ENCODE results near the gene SMIM36.

SMIM36 gene

DNA sequence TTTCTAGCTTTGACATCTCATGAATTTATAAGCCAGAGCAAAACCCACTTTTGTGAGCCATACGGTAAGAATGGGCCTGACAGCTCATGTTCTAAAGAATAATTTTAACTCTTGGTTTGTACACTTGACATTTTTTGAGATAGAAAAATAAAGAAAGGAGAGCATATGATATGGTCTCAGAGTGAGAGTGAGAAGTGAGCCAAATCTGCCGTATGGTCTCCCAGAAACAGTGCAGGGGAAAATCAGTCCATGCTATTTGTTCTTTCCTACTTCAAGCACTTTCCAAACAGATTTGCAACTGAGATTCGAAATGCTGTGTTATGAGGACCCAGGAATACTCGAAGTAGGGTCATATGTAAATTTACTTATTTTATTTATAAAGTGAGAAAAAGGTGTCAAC lies 20.9 kb downstream of the SMIM36 start:
- H4K20me1 ChIP-seq (ENCODE audit: insufficient read depth, low read length): no peaks in the 10 kb centered on the region
- no peaks in the 10 kb centered on the region for H3K9me2 ChIP-seq (ENCODE audit: low read depth, low read length)
- H2AFZ ChIP-seq (ENCODE audit: low read length): no peak overlapping the region
- H3K36me3 ChIP-seq (ENCODE audit: insufficient read depth, low read length): no peaks in the 10 kb centered on the region
- TF ChIP-seq EZH2 (IDR thresholded peaks at IDR 0.05; ENCODE audit: borderline replicate concordance, low read length): no peak
- TF ChIP-seq, protein P1, sequence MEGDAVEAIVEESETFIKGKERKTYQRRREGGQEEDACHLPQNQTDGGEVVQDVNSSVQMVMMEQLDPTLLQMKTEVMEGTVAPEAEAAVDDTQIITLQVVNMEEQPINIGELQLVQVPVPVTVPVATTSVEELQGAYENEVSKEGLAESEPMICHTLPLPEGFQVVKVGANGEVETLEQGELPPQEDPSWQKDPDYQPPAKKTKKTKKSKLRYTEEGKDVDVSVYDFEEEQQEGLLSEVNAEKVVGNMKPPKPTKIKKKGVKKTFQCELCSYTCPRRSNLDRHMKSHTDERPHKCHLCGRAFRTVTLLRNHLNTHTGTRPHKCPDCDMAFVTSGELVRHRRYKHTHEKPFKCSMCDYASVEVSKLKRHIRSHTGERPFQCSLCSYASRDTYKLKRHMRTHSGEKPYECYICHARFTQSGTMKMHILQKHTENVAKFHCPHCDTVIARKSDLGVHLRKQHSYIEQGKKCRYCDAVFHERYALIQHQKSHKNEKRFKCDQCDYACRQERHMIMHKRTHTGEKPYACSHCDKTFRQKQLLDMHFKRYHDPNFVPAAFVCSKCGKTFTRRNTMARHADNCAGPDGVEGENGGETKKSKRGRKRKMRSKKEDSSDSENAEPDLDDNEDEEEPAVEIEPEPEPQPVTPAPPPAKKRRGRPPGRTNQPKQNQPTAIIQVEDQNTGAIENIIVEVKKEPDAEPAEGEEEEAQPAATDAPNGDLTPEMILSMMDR (IDR thresholded peaks at IDR 0.05; ENCODE audit: low read length): no peak
- no peak overlapping the region for H3K9ac ChIP-seq (ENCODE audit: low read length)
- H3K4me2 ChIP-seq (ENCODE audit: low read length): no peak overlapping the region
- H3K27me3 ChIP-seq (ENCODE audit: insufficient read depth, low read length): no peaks in the 10 kb centered on the region
- H3K27ac ChIP-seq (ENCODE audit: low read depth, low read length, poor library complexity, severe bottlenecking): no peak overlapping the region
- no peaks in the 10 kb centered on the region for H3K79me2 ChIP-seq (ENCODE audit: insufficient read depth, low read length)
- no peaks in the 10 kb centered on the region for H3K9me3 ChIP-seq (ENCODE audit: low read length)
- H3K4me1 ChIP-seq (ENCODE audit: insufficient read depth, low read length, severe bottlenecking): no peaks in the 10 kb centered on the region
- no peaks in the 10 kb centered on the region for H3F3A ChIP-seq (ENCODE audit: insufficient read depth, low read length)
- no peak overlapping the region for H3K4me3 ChIP-seq (ENCODE audit: low read depth, low read length, poor library complexity, severe bottlenecking)

DNA sequence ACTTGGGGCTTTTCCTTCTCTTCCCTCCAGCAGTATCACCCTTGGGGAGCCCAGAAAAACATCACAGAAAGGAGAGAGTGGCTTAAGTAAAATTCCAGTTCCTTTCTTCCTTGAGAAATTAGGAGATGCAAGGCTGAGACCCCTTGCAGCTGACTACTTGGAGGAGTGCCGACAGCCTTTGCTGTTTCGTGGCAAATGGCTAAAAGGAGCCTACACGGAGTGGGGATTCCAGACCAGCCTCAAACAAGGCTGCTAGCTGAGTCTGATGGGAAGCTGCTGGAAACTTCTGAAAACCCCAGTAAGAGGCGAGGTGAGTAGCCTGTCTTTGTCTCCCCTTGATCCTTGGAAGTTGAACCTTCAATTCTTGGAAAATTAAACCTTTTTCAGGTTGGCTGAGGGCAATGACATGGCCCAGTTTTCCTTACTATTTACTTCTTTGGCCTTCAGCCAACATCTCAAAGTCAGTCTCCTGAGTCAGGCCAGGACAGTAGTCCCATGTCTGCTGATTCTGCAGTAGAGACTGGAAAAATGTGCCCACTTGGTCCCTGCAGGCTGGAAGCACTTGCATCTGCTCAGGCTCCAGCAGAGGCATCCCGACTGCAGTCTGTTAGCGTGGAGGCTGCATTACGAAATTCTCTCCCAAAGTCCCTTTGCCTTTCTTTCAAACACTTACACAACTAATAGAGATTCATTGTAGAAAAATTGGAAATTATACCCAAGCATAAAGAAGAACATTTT lies 23.4 kb downstream of the SMIM36 start:
- no peaks in the 10 kb centered on the region for H3K4me1 ChIP-seq (ENCODE audit: insufficient read depth, low read length, severe bottlenecking)
- no peak overlapping the region for H3K9ac ChIP-seq (ENCODE audit: low read length)
- no peaks in the 10 kb centered on the region for H4K20me1 ChIP-seq (ENCODE audit: insufficient read depth, low read length)
- H3K9me3 ChIP-seq (ENCODE audit: low read length): no peaks in the 10 kb centered on the region
- TF ChIP-seq, protein P1 (IDR thresholded peaks at IDR 0.05; ENCODE audit: low read length): no peak
- no peak for TF ChIP-seq EZH2 (IDR thresholded peaks at IDR 0.05; ENCODE audit: borderline replicate concordance, low read length)
- H3K36me3 ChIP-seq (ENCODE audit: insufficient read depth, low read length): no peaks in the 10 kb centered on the region
- H3K4me3 ChIP-seq (ENCODE audit: low read depth, low read length, poor library complexity, severe bottlenecking): no peak overlapping the region
- no peaks in the 10 kb centered on the region for H3K9me2 ChIP-seq (ENCODE audit: low read depth, low read length)
- no peaks in the 10 kb centered on the region for H3K79me2 ChIP-seq (ENCODE audit: insufficient read depth, low read length)
- H3K27me3 ChIP-seq (ENCODE audit: insufficient read depth, low read length): 0 out of 2 replicates have a peak, but pooled peaks cover 3% of the 10 kb centered on the region
- no peak overlapping the region for H3K4me2 ChIP-seq (ENCODE audit: low read length)
- H3F3A ChIP-seq (ENCODE audit: insufficient read depth, low read length): no peaks in the 10 kb centered on the region
- no peak overlapping the region for H3K27ac ChIP-seq (ENCODE audit: low read depth, low read length, poor library complexity, severe bottlenecking)
- H2AFZ ChIP-seq (ENCODE audit: low read length): no peak overlapping the region

DNA sequence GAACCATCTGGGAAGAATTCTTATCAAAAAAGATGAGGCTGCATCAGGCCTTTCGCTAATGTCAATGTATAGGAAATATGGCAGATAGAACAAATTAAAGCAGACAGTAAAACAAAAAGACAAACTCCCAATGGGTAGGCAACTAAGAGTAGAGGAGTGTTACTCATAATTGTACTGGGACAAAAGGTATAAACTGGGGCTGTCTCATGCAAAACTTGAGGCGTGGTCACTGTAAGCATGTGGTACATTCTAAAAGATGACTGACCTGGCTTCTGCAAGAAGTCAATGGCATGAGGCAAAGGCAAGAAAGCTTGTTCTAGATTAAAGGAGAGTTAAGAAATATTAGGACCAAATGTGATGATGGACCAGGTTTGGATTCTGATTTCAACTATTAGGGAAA lies 26.7 kb downstream of the SMIM36 start:
- H3K9me2 ChIP-seq (ENCODE audit: low read depth, low read length): no peaks in the 10 kb centered on the region
- H3K79me2 ChIP-seq (ENCODE audit: insufficient read depth, low read length): no peaks in the 10 kb centered on the region
- no peak for TF ChIP-seq EZH2 (IDR thresholded peaks at IDR 0.05; ENCODE audit: borderline replicate concordance, low read length)
- TF ChIP-seq, protein P1 (IDR thresholded peaks at IDR 0.05; ENCODE audit: low read length): no peak
- no peak overlapping the region for H3K9ac ChIP-seq (ENCODE audit: low read length)
- no peak overlapping the region for H3K4me2 ChIP-seq (ENCODE audit: low read length)
- no peaks in the 10 kb centered on the region for H3K4me1 ChIP-seq (ENCODE audit: insufficient read depth, low read length, severe bottlenecking)
- no peaks in the 10 kb centered on the region for H4K20me1 ChIP-seq (ENCODE audit: insufficient read depth, low read length)
- H2AFZ ChIP-seq (ENCODE audit: low read length): no peak overlapping the region
- no peaks in the 10 kb centered on the region for H3K9me3 ChIP-seq (ENCODE audit: low read length)
- H3K36me3 ChIP-seq (ENCODE audit: insufficient read depth, low read length): no peaks in the 10 kb centered on the region
- no peaks in the 10 kb centered on the region for H3F3A ChIP-seq (ENCODE audit: insufficient read depth, low read length)
- H3K4me3 ChIP-seq (ENCODE audit: low read depth, low read length, poor library complexity, severe bottlenecking): no peak overlapping the region
- 0 out of 2 replicates have a peak, but pooled peaks cover 5% of the 10 kb centered on the region for H3K27me3 ChIP-seq (ENCODE audit: insufficient read depth, low read length)
- no peak overlapping the region for H3K27ac ChIP-seq (ENCODE audit: low read depth, low read length, poor library complexity, severe bottlenecking)
